Smooth muscle cell (in vitro differentiated cells): ENCODE results near the gene RPL4. TPM values are rescaled to one million over a fixed set of nuclear protein-coding genes. Genes with fewer than 3 reads are reported as not detected.
"Not testable (repeated sequence)": the region's sequence is repeated elsewhere in the genome, so short reads cannot be mapped to it uniquely, and the experiment has no call there.

Source experiments
- DNase-seq: peaks from one replicate; lab custom pipeline; 2025; ENCODE audit not compliant: unreplicated experiment; lab: John Stamatoyannopoulos, UW
- H2AFZ ChIP-seq: fragments of 200-600 bp; sonication (generic); 2 replicates; pipeline ENCODE4 v1.6.0; 2016; ENCODE audit warnings: antibody characterized with exemption, low read depth, mild to moderate bottlenecking
- H3F3A ChIP-seq: fragments of 200-600 bp; sonication (generic); 2 replicates; pipeline ENCODE4 v1.6.0; 2017; ENCODE audit warnings: antibody characterized with exemption, low read depth
- H3K27ac ChIP-seq: fragments of 200-600 bp; sonication (generic); 2 replicates; pipeline ENCODE4 v1.5.1; 2016; ENCODE audit warnings: low read depth, mild to moderate bottlenecking
- H3K27me3 ChIP-seq: fragments of 200-600 bp; sonication (generic); 2 replicates; pipeline ENCODE4 v1.6.1; 2016; ENCODE audit warnings: low read depth, mild to moderate bottlenecking
- H3K36me3 ChIP-seq: fragments of 200-600 bp; sonication (generic); 2 replicates; pipeline ENCODE4 v1.5.1; 2016; ENCODE audit warnings: low read depth
- H3K4me1 ChIP-seq: fragments of 200-600 bp; sonication (generic); 2 replicates; pipeline ENCODE4 v1.5.1; 2016; ENCODE audit warnings: low read depth
- H3K4me2 ChIP-seq: fragments of 200-600 bp; sonication (generic); 2 replicates; pipeline ENCODE4 v1.6.0; 2016; ENCODE audit warnings: mild to moderate bottlenecking
- H3K4me3 ChIP-seq: fragments of 200-600 bp; sonication (generic); 2 replicates; pipeline ENCODE4 v1.5.1; 2016; ENCODE audit warnings: mild to moderate bottlenecking
- H3K79me2 ChIP-seq: fragments of 200-600 bp; sonication (generic); 2 replicates; pipeline ENCODE4 v1.6.0; 2016; ENCODE audit warnings: low read depth, mild to moderate bottlenecking
- H3K9ac ChIP-seq: fragments of 200-600 bp; sonication (generic); 2 replicates; pipeline ENCODE4 v1.6.0; 2016; ENCODE audit warnings: low read depth
- H3K9me3 ChIP-seq: fragments of 200-600 bp; sonication (generic); replicated peaks from 2 replicates; pipeline ENCODE4 v1.5.1; 2016; ENCODE audit warnings: low read depth
- H4K20me1 ChIP-seq: fragments of 200-600 bp; sonication (generic); 2 replicates; pipeline ENCODE4 v1.6.0; 2016; ENCODE audit warnings: low read depth
- CTCF ChIP-seq: fragments of 200-600 bp; sonication (generic); IDR thresholded peaks from 2 replicates; pipeline ENCODE4 v1.5.1; 2017; ENCODE audit warnings: borderline replicate concordance, mild to moderate bottlenecking, antibody characterized with exemption; ENCODE audit not compliant: insufficient read depth, poor library complexity, severe bottlenecking
- whole genome bisulfite sequencing: methylation state at CpG from one replicate; pipeline ENCODE4 v1.1.7; 2016; ENCODE audit warnings: low lambda C conversion rate; 5-methylcytosine and 5-hydroxymethylcytosine counted together
- polyA plus RNA-seq: library from polyadenylated mRNA; unstranded; fragments of >200 nt; fragmentation: Nextera tagmentation; extraction: Ambion mirVana; gene quantifications from 2 replicates; pipeline ENCODE4 v1.2.1, GENCODE V29; 2016
- total RNA-seq: library from RNA; depleted of rRNA; stranded (reverse); fragments of >200 nt; gene quantifications from 2 replicates; pipeline ENCODE4 v1.2.3, GENCODE V29; 2014

The RPL4 gene
- total and polyA plus RNA-seq, 2 experiments from 2014 or later, result 732 to 3,841 TPM

- peaks cover 62% of the 10 kb centered on the region for H4K20me1 ChIP-seq
- peaks cover 6% of the 10 kb centered on the region for H3K4me1 ChIP-seq
- no peak overlapping the region for H3K27ac ChIP-seq
- TF ChIP-seq CTCF, result no peak
- no peaks in the 10 kb centered on the region for H3K36me3 ChIP-seq
- no peak overlapping the region for H3K9ac ChIP-seq
- no peaks in the 10 kb centered on the region for H3F3A ChIP-seq
- H3K9me3 ChIP-seq, result no peaks in the 10 kb centered on the region
- H3K4me2 ChIP-seq, result no peak overlapping the region
- no peak overlapping the region for H2AFZ ChIP-seq
- no peaks in the 10 kb centered on the region for H3K27me3 ChIP-seq
- no peak for DNase-seq
- no peak overlapping the region for H3K4me3 ChIP-seq
- 85% methylated on average over 3 of the region's 3 CpGs for WGBS
- H3K79me2 ChIP-seq, result no peaks in the 10 kb centered on the region
These were observed 29.7 kb downstream of the RPL4 start for GRCh38 chr15:66474963-66475362.

GRCh38 chr15:66474135-66474534 is 30.5 kb downstream of the RPL4 start:
- no peaks in the 10 kb centered on the region for H3K27me3 ChIP-seq
- no peak overlapping the region for H3K4me2 ChIP-seq
- no peak for TF ChIP-seq CTCF
- no peaks in the 10 kb centered on the region for H3K36me3 ChIP-seq
- DNase-seq, result no peak
- no peak overlapping the region for H3K9ac ChIP-seq
- no peak overlapping the region for H3K4me3 ChIP-seq
- peaks cover 53% of the 10 kb centered on the region for H4K20me1 ChIP-seq
- no peaks in the 10 kb centered on the region for H3K9me3 ChIP-seq
- no peak overlapping the region for H3K27ac ChIP-seq
- no peaks in the 10 kb centered on the region for H3F3A ChIP-seq
- H2AFZ ChIP-seq, result no peak overlapping the region
- 29% methylated on average over 2 of the region's 2 CpGs for WGBS
- H3K4me1 ChIP-seq, result peaks cover 6% of the 10 kb centered on the region
- H3K79me2 ChIP-seq, result no peaks in the 10 kb centered on the region

- TF ChIP-seq CTCF, result no peak
- Histone ChIP-seq H3K27ac (peak overlapping the region; percentile 18), H3K79me2 (no peaks in the 10 kb centered on the region), H4K20me1 (peaks cover 39% of the 10 kb centered on the region), H3F3A (no peaks in the 10 kb centered on the region), H3K4me1 (peaks cover 6% of the 10 kb centered on the region), H3K36me3 (no peaks in the 10 kb centered on the region), H3K9me3 (no peaks in the 10 kb centered on the region), H3K27me3 (no peaks in the 10 kb centered on the region), H3K9ac (no peak overlapping the region), H3K4me2 (no peak overlapping the region), H3K4me3 (no peak overlapping the region), H2AFZ (no peak overlapping the region)
- no peak for DNase-seq
- WGBS, result 37% methylated on average over 8 of the region's 8 CpGs
These were observed 32.3 kb downstream of the RPL4 start for GRCh38 chr15:66472176-66472999.

- H3K79me2 ChIP-seq, H3F3A ChIP-seq, H3K9me3 ChIP-seq, H3K27ac ChIP-seq, H3K4me3 ChIP-seq, H3K27me3 ChIP-seq, H3K4me2 ChIP-seq, H3K4me1 ChIP-seq, H3K36me3 ChIP-seq, DNase-seq, H2AFZ ChIP-seq, H3K9ac ChIP-seq: not testable (repeated sequence)
- WGBS, result 92% methylated on average over 4 of the region's 4 CpGs
- peaks cover 24% of the 10 kb centered on the region for H4K20me1 ChIP-seq
These were observed 33.8 kb downstream of the RPL4 start for GRCh38 chr15:66470825-66471224.

GRCh38 chr15:66467162-66468040 is 37.3 kb downstream of the RPL4 start:
- WGBS, result 93% methylated on average over 11 of the region's 11 CpGs
- H4K20me1 ChIP-seq, H3K9me3 ChIP-seq, H2AFZ ChIP-seq, H3K9ac ChIP-seq, H3K4me2 ChIP-seq, H3K36me3 ChIP-seq, DNase-seq, H3K4me3 ChIP-seq, H3K79me2 ChIP-seq, H3F3A ChIP-seq, H3K4me1 ChIP-seq, H3K27ac ChIP-seq, H3K27me3 ChIP-seq: not testable (repeated sequence)

GRCh38 chr15:66465294-66465693 is 39.4 kb downstream of the RPL4 start:
- DNase-seq, H3K4me2 ChIP-seq, H3K27ac ChIP-seq, H2AFZ ChIP-seq, H3K79me2 ChIP-seq, H3K4me1 ChIP-seq, H3K27me3 ChIP-seq, H3K9me3 ChIP-seq, H4K20me1 ChIP-seq, H3F3A ChIP-seq, H3K36me3 ChIP-seq, H3K9ac ChIP-seq, H3K4me3 ChIP-seq: not testable (repeated sequence)
- WGBS, result 97% methylated on average over 6 of the region's 6 CpGs
